ENCODE data around the gene HNF1B.

HNF1B gene

DNA sequence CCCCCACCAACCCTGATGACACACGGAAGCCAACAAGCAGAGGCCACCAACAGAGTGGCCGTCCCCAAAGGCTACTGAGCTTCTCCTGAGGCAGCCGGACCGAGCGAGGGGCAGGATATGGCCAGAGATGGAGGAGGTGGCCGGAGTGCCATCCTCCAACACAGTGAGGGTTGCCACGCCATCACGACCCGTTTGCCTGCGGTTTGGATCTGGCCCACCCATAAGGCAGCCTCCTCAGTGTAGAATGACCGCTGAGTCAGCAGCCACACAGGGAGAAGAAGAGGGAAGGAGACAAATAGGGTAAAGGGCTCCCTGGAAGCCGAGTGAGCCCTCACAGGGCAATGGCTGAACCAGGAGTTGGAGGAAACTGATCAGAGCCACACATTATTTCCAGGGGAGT is 13.8 kb downstream of the HNF1B start:
- DNase-seq, result no peak

GRCh38 chr17:37729905-37730304 is 15.0 kb downstream of the HNF1B start:
- no peak for DNase-seq

DNA sequence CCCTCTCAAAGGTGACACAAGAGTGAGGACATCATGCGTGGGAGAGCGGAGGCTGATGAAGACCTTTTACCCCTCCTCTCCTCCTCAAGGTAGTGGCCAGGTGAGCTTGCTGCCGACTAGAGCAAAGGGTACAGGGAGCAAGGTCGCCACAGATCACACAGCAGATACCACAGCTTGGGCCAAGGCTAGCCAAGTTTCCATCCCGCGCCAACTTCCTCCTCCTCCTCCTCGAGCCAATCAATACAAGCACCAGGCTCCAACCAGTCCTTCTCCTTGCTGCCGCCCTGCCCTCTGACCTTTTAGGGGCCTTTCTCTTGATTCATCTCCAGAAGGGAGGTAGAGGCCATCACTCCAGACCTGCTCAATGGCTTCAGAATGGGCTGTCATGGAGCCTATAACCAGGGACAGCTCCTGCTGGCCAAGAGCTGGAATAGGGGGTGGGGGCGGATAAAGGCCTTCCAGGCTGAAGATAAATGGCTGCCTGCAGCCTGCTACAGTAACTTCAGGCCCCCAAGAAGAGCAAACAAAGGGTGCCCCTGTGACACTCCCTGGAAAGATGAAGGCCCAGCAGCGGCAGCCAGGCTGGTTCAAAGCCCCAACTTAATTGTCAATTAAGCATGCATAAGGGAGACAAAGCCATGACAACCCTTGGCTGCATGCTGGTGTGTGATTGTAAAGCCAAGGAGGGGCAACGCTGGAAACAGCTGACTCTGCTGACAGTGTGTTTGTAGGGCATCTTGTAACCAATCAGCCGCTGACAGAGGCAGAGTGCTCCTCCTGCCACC is 17.8 kb downstream of the HNF1B start:
- no peak for DNase-seq

DNA sequence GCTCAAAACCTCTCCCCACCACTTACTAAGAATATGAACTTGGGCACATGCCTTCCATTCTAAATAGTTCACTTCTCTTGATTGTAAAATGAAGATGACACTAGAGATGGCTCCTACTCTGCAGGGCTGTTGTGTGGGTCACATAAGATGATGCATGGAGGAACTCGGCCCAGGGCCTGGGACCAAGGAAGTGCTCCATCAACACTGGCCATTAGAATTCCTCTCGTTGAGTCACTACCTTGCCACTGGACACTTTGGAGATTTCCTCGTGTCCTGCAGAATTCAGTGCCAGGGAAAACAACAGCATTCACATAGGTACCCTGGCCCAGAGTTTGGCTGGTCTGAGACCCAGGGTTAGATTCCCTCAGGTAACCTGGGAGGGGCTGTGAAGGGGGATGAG is 18.6 kb downstream of the HNF1B start:
- no peak for DNase-seq

GRCh38 chr17:37725601-37726146 is 19.2 kb downstream of the HNF1B start:
- DNase-seq, result no peak

DNA sequence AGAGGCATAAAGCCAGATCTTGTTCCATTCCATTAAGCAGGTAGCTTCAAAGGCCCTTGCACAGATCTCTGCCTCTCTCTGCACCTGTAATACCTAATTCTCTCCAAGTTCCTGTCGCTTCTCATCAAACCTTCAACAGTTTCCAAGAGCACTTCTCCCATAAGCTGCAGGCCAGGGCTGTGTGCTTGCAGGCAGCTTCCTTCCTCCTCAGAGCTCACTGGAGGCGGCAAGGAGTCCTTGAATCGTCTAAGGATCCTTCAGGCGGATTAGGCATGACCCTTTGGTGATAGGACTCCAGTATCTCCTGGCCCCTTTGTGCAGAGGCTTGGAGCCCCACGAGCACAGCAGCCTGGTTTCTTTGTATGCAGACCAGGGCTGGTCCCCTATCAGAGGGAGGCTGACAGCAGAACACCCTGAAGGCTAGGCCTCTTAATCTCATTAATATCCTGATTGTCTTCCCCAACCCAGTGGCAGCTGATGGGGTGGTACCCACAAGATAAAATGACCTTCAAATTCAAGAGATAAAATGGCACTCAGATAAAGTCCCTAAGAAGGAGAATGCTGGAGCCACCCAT is 19.8 kb downstream of the HNF1B start:
- DNase-seq, result no peak

DNA sequence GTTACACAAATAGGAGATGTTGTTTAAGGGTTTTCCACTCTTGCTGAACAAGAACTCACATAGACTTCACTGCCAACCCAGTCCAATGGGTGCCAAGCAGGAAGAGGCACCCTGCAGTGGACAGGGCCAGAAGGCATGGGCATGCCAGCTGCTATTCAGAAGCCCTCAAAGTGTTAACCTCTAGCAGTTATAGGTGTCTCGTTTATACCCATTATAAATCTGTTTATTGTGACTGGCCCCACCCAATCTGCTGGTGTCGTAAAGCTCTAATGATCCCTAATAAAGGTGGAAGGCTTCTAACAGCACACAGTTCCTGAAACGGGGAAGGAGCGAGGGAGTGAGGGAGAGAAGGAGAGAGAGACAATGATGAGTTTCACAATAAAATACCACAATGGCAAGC is 23.9 kb downstream of the HNF1B start:
- no peak for DNase-seq

DNA sequence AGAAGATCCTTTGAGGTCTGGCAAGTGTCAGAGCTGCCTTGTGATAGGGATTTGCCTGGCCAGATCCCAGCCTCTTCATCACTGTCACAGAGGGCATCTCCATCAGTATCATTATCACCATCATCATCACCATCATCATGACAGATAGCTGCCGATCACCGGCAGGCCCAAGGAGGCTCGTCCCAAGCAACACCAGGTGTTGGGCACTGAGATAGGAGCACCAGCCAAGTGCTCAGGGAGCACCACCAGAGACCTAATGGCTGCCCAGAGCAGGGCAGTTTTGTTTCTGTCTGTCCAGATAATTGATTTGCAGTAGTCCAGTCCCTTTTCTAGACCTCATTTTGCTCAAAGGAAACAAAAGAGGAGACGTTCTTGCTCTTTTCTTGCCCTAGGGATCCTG is 25.0 kb downstream of the HNF1B start:
- no peak for DNase-seq

GRCh38 chr17:37718324-37719048 is 26.4 kb downstream of the HNF1B start:
- DNase-seq, result no peak

DNA sequence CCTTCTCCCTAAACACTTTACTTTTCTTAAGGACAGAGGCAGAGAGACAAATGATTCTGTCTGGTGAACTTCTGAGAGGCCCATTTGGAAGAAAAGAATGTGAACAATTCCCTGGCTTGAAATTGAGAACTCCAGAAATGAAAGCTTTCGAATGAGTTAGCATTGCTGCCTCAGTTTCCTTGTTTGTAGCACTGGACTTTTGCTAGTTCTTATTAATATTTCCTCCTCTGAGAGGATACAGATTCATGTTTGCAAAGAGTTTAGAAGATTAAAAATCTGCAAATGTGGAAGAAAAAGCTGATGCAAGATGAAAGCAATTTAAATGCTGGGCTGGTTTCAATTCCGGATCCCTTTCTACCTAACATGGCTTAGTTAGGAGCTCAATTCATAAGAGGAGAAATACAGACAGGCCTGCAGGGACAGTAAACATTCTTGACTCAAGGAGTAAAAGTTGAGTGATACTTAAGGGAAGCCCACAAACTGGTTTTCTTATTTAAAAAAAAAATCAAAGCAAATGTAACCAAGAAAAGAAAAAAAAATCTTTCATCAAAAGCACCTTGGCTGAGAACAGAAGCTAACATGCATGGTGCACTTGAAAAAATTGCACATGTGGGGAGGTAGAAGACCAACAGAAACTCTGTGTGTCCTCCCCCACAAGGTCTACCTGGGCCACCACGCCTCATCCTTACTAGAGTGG is 27.1 kb downstream of the HNF1B start:
- DNase-seq, result no peak

DNA sequence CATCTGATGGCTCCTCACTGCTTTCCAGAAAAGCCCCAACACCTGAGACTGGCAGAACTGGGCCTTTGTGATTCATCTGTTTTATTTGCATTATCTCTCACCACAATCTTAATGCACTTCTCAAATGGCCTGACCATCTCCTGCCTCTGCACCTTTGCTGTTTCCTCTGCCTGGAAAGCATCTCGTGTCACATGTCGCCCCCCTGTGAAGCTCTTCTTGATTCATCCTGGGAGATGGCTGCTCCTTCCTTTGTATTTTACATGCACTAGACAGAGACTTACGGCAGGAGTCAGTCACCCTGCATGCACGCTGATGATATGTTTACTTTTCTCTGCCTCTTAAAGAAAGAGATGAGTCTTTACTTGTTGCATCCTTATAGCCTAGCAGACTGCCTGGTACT is 30.0 kb downstream of the HNF1B start:
- DNase-seq, result no peak

DNA sequence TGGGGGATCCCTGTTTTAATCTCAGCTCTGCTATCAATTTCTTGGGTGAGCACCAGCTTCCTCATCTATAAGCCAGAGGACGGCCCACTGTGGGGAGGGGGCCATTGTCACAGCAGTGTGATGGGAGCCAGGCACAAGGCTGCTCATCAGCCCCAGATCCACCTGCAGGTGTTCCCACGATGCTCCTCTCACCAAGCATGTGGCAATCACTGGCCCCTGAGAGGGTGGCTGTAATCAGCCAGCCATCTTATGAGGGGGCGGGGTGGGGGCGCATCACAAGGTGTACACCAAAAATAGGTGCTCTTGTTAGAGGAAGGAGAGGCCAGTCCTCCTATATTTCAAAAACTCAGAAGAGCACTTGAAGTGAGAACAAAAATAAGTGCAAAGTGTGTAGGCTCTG is 31.2 kb downstream of the HNF1B start:
- no peak for DNase-seq

GRCh38 chr17:37713028-37713431 is 31.8 kb downstream of the HNF1B start:
- no peak for DNase-seq

GRCh38 chr17:37711113-37711512 is 33.7 kb downstream of the HNF1B start:
- no peak for DNase-seq

DNA sequence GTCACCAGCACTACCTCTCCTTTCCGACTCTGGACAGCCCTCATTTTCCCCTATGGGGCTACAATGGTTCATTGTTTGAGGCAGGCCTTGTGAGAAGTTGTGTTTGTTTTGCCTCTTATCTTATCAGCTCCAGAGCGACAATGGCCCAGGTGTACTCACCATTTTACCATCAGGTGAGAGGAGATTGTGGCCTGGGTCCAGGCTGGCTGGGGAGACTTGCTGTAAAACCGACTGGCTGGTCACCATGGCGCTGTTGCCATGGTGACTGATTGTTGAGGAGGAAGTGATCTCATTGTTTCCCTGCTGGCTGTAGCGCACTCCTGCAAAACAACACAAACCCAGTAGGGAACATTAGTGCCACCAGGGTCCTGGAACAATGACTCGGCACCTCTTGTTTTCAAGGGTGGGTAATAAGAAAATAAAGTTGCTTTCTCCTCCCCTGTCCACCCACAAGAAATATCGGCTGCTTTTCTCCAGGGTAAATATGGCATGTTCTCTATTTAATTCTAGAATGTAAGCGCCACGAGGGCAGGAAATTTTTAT is 34.4 kb downstream of the HNF1B start:
- DNase-seq, result no peak

GRCh38 chr17:37708616-37709212 is 36.1 kb downstream of the HNF1B start:
- no peak for DNase-seq

- no peak for DNase-seq
Measured at GRCh38 chr17:37708008-37708615, 36.7 kb downstream of the HNF1B start.

DNA sequence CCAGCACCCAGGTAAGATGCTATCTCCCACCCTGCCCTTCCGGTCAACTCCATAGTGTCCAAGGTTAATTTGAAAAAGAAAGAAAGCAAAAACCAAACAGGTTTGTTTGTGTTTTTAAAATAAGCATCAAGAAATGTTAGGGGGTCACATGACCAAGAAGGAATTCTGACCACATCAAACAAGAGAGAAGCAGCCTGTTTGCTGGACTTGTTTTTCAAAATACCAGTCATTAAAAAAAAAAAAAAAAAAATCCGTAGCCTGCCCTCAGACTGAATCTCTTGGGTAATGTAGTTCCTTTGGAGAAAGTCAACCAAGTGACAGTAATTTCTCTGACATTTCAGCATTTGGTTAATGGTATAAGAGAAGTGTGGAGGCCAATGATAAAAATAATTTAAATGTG is 38.4 kb downstream of the HNF1B start:
- DNase-seq, result no peak

GRCh38 chr17:37702598-37702997 is 42.3 kb downstream of the HNF1B start:
- no peak for DNase-seq

- peak in 1 of 2 experiments; percentile 27 for DNase-seq
Measured at GRCh38 chr17:37701496-37701898, 43.4 kb downstream of the HNF1B start.

DNA sequence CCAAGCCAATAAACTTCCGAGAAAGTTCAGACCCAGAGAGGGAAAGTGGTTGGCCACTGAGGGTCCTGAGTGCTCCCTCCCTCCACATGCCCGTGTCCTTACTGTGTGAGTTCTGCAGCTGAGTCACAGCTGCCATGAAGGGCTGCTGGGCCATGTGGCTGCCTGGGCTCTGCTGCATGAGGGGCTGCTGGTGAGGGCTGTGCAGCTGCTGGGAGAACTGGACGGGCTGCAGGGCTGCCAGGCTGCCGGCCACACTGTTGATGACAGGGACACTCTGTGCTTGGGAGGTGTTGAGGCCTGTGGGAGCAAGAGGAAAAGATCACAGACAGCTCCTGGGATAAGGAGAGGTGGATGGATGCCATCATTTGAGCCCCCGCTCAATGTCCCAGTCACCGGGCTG is 44.0 kb downstream of the HNF1B start:
- DNase-seq, result no peak
